HUES64 (cell line): ENCODE data around the gene EPHA3.

Source experiments
- H3K27ac ChIP-seq: 2 replicates; pipeline ENCODE4 v1.7.0; 2013; ENCODE audit warnings: low read depth, low read length, inconsistent platforms
- H3K27me3 ChIP-seq: 2 replicates; pipeline ENCODE4 v1.6.1; 2013; ENCODE audit warnings: mild to moderate bottlenecking, low read length; ENCODE audit not compliant: insufficient read depth
- H3K36me3 ChIP-seq: 2 replicates; pipeline ENCODE4 v1.6.1; 2013; ENCODE audit warnings: mild to moderate bottlenecking, low read length; ENCODE audit not compliant: insufficient read depth
- H3K4me1 ChIP-seq: 2 replicates; pipeline ENCODE4 v1.6.1; 2013; ENCODE audit warnings: mild to moderate bottlenecking, low read length, moderate library complexity; ENCODE audit not compliant: insufficient read depth
- H3K4me3 ChIP-seq: 2 replicates; pipeline ENCODE4 v1.5.1; 2013; ENCODE audit warnings: mild to moderate bottlenecking, low read length, moderate library complexity
- H3K9ac ChIP-seq: 2 replicates; pipeline ENCODE4 v1.6.1; 2013; ENCODE audit warnings: mild to moderate bottlenecking, low read depth, low read length
- H3K9me3 ChIP-seq: 2 replicates; pipeline ENCODE4 v1.6.1; 2013; ENCODE audit warnings: low read depth, low read length; ENCODE audit not compliant: insufficient read depth
- WGBS: fragments of 150-250, 120-280 bp; methylation state at CpG from one replicate; pipeline ENCODE4 v1.1.7; 2013; ENCODE audit warnings: missing lambda C conversion rate; 5-methylcytosine and 5-hydroxymethylcytosine counted together

The EPHA3 gene

DNA sequence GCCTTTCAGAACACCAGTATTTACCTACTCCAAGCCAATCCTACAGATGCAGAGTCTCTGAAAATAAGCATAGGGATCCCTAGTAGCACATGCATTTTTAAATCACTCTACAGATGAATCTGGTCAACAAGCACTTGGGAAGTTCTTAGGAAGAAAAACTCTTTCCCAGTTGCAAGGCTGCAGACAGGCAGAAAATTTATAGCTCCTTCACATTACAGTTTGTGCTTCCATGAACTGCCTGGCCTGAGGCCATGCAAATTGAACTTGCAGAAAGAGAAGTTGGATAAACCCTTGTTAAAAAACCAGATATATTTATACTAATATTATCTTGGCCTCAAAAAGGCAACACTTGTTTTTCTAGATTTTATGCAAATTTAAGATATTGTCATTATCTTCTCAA lies 256.9 kb downstream of the EPHA3 start:
- H3K4me3 ChIP-seq = no peak overlapping the region
- H3K9me3 ChIP-seq = no peaks in the 10 kb centered on the region
- no peaks in the 10 kb centered on the region for H3K36me3 ChIP-seq
- H3K9ac ChIP-seq = no peak overlapping the region
- H3K27me3 ChIP-seq = no peaks in the 10 kb centered on the region
- no peak overlapping the region for H3K27ac ChIP-seq
- 0 out of 2 replicates have a peak, but pooled peaks cover 4% of the 10 kb centered on the region for H3K4me1 ChIP-seq

DNA sequence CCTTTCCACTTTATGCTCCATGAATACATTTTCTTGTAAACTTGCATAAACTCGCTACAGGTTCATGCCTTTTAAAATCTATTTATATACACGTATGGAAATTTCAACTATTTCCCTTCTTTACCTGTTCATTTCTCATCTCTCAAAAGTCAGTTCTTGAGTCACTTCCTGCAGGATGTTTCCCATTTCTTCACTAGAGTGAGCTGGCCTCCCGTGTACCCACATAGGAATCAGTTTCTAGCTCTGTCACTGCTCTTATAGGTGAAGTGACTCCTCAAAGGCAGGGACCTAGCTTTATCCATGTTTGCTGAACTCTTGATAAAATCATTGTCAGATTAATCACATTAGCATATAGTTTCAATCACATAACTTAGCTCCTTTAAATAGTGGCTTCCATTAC lies 259.7 kb downstream of the EPHA3 start:
- Histone ChIP-seq H3K4me3 (no peak overlapping the region), H3K9ac (no peak overlapping the region), H3K27me3 (no peaks in the 10 kb centered on the region), H3K4me1 (0 out of 2 replicates have a peak, but pooled peaks cover 4% of the 10 kb centered on the region), H3K27ac (no peak overlapping the region), H3K36me3 (no peaks in the 10 kb centered on the region), H3K9me3 (no peaks in the 10 kb centered on the region)
- WGBS = 87% methylated on average over 3 of the region's 3 CpGs

DNA sequence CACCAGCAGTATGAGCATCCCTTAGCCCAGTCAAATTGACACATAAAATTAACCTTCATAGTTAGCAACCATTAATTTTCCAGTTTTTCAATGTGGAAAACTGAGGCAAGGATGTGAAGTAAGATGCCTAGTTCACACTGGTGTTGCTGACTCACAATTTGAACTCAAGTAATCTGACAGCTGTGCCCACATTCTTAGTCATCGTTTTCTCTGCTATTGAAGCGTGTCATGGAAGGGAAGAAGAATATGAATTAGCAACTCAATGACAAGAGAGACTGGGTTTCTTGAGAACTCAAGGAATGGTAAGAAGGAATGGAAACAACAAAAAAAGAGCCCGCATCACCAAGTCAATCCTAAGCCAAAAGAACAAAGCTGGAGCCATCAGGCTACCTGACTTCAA lies 261.4 kb downstream of the EPHA3 start:
- no peaks in the 10 kb centered on the region for H3K27me3 ChIP-seq
- H3K36me3 ChIP-seq = no peaks in the 10 kb centered on the region
- no peak overlapping the region for H3K27ac ChIP-seq
- H3K9ac ChIP-seq = no peak overlapping the region
- H3K9me3 ChIP-seq = no peaks in the 10 kb centered on the region
- no peak overlapping the region for H3K4me3 ChIP-seq
- WGBS = 94% methylated on average over 2 of the region's 3 CpGs
- H3K4me1 ChIP-seq = peaks cover 12% of the 10 kb centered on the region; the same call in 1 of the 2 replicates

DNA sequence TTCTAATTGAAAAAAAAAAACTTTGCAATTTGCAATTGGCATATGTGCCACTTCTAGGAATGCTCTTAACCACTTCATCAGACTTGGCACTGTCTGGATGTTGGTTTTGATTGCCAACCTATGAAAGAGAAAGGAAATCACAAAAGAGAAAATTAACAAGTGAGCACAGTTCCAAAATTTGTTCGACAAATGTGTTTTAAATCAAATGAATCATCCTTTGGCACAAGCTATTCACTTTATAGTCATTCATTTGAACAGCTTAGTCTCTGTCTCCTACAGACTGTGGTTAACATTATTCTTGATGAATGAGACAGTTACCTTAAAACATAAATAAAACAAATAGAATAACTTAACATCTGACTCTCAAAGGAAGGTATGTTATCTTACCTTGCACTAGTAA lies 265.0 kb downstream of the EPHA3 start:
- 100% methylated on average over 1 of the region's 1 CpG for WGBS

DNA sequence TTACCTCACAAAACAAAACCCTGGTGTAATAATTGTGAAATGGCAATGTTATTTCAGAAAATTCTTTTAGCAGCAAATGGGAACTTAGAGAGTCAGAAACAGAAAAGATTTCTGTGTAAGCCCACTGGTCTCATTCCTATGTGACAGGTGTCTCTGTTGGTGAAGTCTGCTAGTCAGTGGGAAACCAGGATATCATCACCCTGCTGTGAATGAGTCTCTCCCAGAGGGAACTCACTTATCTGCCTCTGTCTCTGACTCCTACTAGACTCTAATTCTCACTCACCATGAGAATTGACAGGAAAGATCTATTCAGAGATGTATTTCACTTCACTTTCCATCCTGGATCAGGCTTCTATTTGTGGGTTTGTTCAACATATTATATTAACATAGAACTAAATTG lies 266.0 kb downstream of the EPHA3 start:
- no peaks in the 10 kb centered on the region for H3K9me3 ChIP-seq
- peaks cover 23% of the 10 kb centered on the region for H3K4me1 ChIP-seq
- H3K27me3 ChIP-seq = no peaks in the 10 kb centered on the region
- H3K9ac ChIP-seq = no peak overlapping the region
- no peak overlapping the region for H3K4me3 ChIP-seq
- no peaks in the 10 kb centered on the region for H3K36me3 ChIP-seq
- no peak overlapping the region for H3K27ac ChIP-seq

More for the DNA sequence above, 265.0 kb downstream of the EPHA3 start:
- Histone ChIP-seq H3K27ac (no peak overlapping the region), H3K9ac (no peak overlapping the region), H3K9me3 (no peaks in the 10 kb centered on the region), H3K4me3 (no peak overlapping the region), H3K27me3 (no peaks in the 10 kb centered on the region), H3K4me1 (peaks cover 16% of the 10 kb centered on the region), H3K36me3 (no peaks in the 10 kb centered on the region)

DNA sequence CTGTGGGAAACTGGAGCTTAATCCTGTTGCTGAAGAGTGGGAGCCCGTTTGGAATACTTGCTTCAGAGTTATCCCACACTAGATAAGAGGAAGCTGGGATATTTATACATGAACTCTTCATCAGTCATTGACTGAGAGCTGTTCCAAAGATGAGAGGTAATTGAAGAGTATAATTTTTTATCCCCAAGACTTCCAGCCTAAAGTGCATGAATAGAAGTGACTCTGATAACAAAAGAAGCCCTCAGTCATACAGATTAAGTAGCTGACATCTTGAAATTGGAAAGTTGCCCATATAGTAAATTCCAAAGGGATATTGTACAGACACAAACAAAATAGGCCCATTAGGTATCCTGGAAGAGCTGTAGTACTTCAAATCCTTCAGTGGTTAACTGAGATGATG lies 268.0 kb downstream of the EPHA3 start:
- 100% methylated on average over 1 of the region's 1 CpG for WGBS
- no peak overlapping the region for H3K4me3 ChIP-seq

DNA sequence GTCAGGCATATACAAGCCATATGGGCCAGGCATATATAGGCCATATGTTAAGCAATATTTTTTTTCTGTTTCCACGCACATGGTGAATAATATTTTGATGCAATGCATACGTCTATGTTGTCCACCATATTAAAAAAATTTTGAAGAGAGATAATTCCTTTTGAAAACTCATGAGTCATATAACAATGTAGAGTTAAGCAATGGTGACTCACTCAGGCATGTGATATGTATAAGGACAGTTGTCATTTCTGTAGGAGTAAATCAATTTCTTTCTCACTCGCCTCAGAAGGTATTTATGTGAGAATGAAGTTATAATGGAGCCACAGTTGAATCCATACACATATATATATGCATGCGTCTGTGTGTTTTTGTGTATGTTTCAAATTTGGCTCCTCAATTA lies 272.6 kb downstream of the EPHA3 start:
- peaks cover 28% of the 10 kb centered on the region for H3K4me1 ChIP-seq
- H3K9ac ChIP-seq = no peak overlapping the region
- no peak overlapping the region for H3K4me3 ChIP-seq
- 87% methylated on average over 2 of the region's 4 CpGs for WGBS
- no peaks in the 10 kb centered on the region for H3K9me3 ChIP-seq
- no peaks in the 10 kb centered on the region for H3K27me3 ChIP-seq
- H3K36me3 ChIP-seq = no peaks in the 10 kb centered on the region
- no peak overlapping the region for H3K27ac ChIP-seq

More for the DNA sequence above, 268.0 kb downstream of the EPHA3 start:
- Histone ChIP-seq H3K27me3 (no peaks in the 10 kb centered on the region), H3K9ac (no peak overlapping the region), H3K36me3 (no peaks in the 10 kb centered on the region), H3K9me3 (no peaks in the 10 kb centered on the region), H3K4me1 (peaks cover 36% of the 10 kb centered on the region), H3K27ac (no peak overlapping the region)

DNA sequence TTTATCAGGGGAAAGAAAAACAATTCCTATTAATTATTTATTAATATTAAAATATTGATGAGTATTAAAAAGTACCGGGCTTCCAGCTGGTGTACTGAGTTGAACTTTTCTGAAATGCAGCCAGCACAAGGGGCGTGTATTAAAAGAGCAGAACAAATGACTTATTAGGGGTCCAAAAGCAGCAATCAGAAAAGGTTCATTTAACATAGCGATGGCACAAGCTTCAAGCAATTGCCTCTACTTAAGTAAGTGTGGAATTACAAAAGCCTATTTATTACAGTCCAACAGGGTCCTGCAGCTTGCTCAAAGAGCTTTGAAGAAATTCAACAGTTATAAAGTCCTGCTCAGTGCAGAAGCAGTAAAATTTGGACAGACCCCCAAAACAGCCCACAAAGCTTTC lies 285.6 kb downstream of the EPHA3 start:
- Histone ChIP-seq H3K36me3 (no peaks in the 10 kb centered on the region), H3K27me3 (no peaks in the 10 kb centered on the region), H3K27ac (no peak overlapping the region), H3K4me1 (no peaks in the 10 kb centered on the region), H3K9me3 (no peaks in the 10 kb centered on the region), H3K9ac (no peak overlapping the region), H3K4me3 (no peak overlapping the region)
- 90% methylated on average over 3 of the region's 3 CpGs for WGBS

DNA sequence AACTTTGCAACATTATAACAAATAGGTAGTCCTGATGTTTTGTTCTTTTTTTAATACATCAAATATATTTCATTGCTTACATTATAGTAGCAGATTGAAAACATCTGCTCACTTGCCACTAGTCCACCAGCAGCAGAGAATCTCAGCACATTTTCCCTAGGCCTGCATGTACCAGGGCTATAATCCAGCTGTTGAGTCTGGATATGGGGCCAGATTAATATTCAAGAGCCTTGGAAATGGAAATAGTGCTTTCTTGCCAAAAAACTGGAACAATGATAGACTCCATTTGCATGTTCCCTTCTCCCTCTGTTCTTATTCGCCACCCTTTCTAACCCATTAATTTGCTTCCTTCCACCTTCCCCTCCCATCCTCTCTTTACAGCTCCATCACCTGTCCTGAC lies 288.0 kb downstream of the EPHA3 start:
- Histone ChIP-seq H3K36me3 (no peaks in the 10 kb centered on the region), H3K4me3 (no peak overlapping the region)
- 95% methylated on average over 1 of the region's 1 CpG for WGBS

DNA sequence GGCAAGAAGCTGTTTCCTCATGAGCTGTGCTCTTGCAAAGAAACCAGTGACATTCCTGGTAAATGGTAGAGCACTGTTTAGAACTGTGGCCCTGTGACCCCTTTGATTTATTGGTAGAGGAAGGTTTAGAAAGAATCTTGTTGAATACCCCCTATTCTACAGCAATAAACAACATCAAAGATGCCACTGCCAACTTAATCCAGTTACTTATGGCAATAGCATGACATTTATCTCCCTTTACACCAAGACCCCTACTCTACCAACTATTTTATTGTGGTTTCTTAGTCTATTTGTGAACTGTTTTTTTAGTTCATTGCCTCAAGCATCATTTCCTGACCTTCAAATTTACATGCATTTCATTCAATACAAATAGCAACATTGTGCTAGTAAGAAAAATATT lies 288.6 kb downstream of the EPHA3 start:
- no peak overlapping the region for H3K9ac ChIP-seq
- H3K4me1 ChIP-seq = no peaks in the 10 kb centered on the region
- no peak overlapping the region for H3K4me3 ChIP-seq
- H3K36me3 ChIP-seq = no peaks in the 10 kb centered on the region
- no peak overlapping the region for H3K27ac ChIP-seq
- no peaks in the 10 kb centered on the region for H3K9me3 ChIP-seq
- no peaks in the 10 kb centered on the region for H3K27me3 ChIP-seq

More for the DNA sequence above, 288.0 kb downstream of the EPHA3 start:
- Histone ChIP-seq H3K27me3 (no peaks in the 10 kb centered on the region), H3K27ac (no peak overlapping the region), H3K9me3 (no peaks in the 10 kb centered on the region), H3K9ac (no peak overlapping the region), H3K4me1 (no peaks in the 10 kb centered on the region)

DNA sequence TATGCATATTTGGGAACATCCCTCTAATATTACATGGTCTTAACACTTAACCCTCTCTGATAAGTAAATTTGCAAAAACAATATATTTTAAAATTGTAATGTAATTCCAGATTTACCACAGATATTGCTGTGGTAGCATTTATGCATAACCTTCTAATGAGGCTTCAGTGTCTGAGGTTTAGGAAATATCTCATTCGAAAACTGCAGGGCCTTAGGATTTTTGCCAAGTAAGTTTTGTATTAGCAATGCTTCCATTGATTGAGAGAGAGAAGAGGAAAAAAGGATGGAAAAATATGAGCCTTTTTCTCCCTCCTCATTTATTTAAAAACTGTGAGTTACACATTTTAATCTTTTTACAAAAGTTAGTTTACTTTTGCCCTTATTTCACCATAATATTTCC lies 294.6 kb downstream of the EPHA3 start:
- H3K27me3 ChIP-seq = no peaks in the 10 kb centered on the region
- no peak overlapping the region for H3K9ac ChIP-seq
- no peak overlapping the region for H3K4me3 ChIP-seq
- H3K9me3 ChIP-seq = no peaks in the 10 kb centered on the region
- no peaks in the 10 kb centered on the region; the same call in 1 of the 2 replicates for H3K4me1 ChIP-seq
- 86% methylated on average over 1 of the region's 1 CpG for WGBS
- H3K27ac ChIP-seq = no peak overlapping the region
- H3K36me3 ChIP-seq = no peaks in the 10 kb centered on the region

DNA sequence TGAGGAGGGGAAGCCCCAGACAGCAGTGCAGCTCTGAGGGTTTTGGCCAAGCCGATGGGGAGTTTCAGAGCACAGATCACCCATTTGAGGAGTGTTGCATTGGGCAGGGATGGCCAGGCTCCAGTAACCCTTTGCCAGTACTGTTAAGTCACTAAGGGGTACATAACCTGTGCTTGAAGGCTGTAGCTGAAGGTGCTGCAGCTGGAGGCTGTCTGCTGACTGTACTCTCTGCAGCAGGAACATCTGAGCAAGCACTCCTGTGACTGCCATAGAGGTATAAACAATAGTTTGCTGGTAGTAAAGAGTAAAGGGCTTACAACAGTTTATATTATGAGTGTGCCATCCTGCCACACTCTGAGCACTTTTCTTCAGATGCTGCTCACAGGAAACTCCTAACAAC lies 297.8 kb downstream of the EPHA3 start:
- Histone ChIP-seq H3K36me3 (no peaks in the 10 kb centered on the region), H3K4me3 (no peak overlapping the region), H3K4me1 (peaks cover 17% of the 10 kb centered on the region), H3K27ac (no peak overlapping the region), H3K9me3 (no peaks in the 10 kb centered on the region), H3K9ac (no peak overlapping the region), H3K27me3 (no peaks in the 10 kb centered on the region)
- 82% methylated on average over 1 of the region's 1 CpG for WGBS
